Suprapubic skin (tissue), 4 donors: ENCODE results near the gene RASSF5. TPM values are rescaled to one million over a fixed set of nuclear protein-coding genes. Genes with fewer than 3 reads are reported as not detected.

Experiments
- DNase-seq, 2 donors: peaks; one replicate each; pipeline ENCODE4 v3.0.0-alpha.2; 2019; ENCODE audit warnings: low spot score in 2 of 2
- H3K27ac ChIP-seq: fragments of 200-600 bp; sonication (generic); one replicate; pipeline ENCODE4 v1.5.1; 2019
- H3K27me3 ChIP-seq: fragments of 200-600 bp; sonication (generic); one replicate; pipeline ENCODE4 v1.5.1; 2019
- H3K36me3 ChIP-seq: fragments of 200-600 bp; sonication (generic); one replicate; pipeline ENCODE4 v1.5.1; 2019
- H3K4me1 ChIP-seq: fragments of 200-600 bp; sonication (generic); one replicate; pipeline ENCODE4 v1.5.1; 2019
- H3K4me3 ChIP-seq: fragments of 200-600 bp; sonication (generic); one replicate; pipeline ENCODE4 v1.5.1; 2019; ENCODE audit warnings: mild to moderate bottlenecking
- H3K9me3 ChIP-seq: fragments of 200-600 bp; sonication (generic); one replicate; pipeline ENCODE4 v1.5.1; 2019
- CTCF ChIP-seq, 2 donors: fragments of 200-600 bp in 1 of 2; fragments of 450-650 bp in 1 of 2; sonication (generic) in 1 of 2; IDR thresholded peaks; one replicate each; pipeline ENCODE4 v1.5.1; 2016 to 2019; ENCODE audit warnings: antibody characterized with exemption in 2 of 2, mild to moderate bottlenecking in 1 of 2, moderate library complexity in 1 of 2
- EP300 ChIP-seq: sonication (generic); formaldehyde crosslinking; IDR thresholded peaks from one replicate; pipeline ENCODE4 v1.6.1; 2017; ENCODE audit warnings: antibody characterized with exemption
- POLR2A ChIP-seq, 2 donors: fragments of 450-650 bp; IDR thresholded peaks; one replicate each; pipeline ENCODE4 v1.6.1; 2017; ENCODE audit warnings: antibody characterized with exemption in 2 of 2, mild to moderate bottlenecking in 2 of 2, moderate library complexity in 2 of 2
- POLR2AphosphoS5 ChIP-seq, 3 donors: sonication (generic); formaldehyde crosslinking; IDR thresholded peaks; one replicate each; pipeline ENCODE4 v1.6.1; 2017; ENCODE audit warnings: antibody characterized with exemption in 3 of 3
- WGBS: methylation state at CpG from one replicate; pipeline ENCODE4 v1.1.5; 2018; 5-methylcytosine and 5-hydroxymethylcytosine counted together
- total RNA-seq, 4 donors: library from RNA; depleted of rRNA; stranded (reverse); fragments of >200 nt; gene quantifications; one replicate each; pipeline ENCODE4 v1.1.0, GENCODE V29; 2016

The RASSF5 gene
- total RNA-seq, 4 donors from 2014 or later: 34.8 to 74.5 (median 64.9) TPM

GRCh38 chr1:206501881-206502280 lies 5.5 kb upstream of the RASSF5 start:
- H3K4me3 ChIP-seq: no peak overlapping the region
- DNase-seq: no peak
- H3K9me3 ChIP-seq: no peaks in the 10 kb centered on the region
- TF ChIP-seq CTCF (IDR thresholded peaks at IDR 0.05) (no peak), EP300 (no peak), POLR2A (IDR thresholded peaks at IDR 0.05) (no peak), POLR2AphosphoS5 (IDR thresholded peaks at IDR 0.05) (no peak)
- WGBS: 75% methylated on average over 5 of the region's 5 CpGs
- no peaks in the 10 kb centered on the region for H3K36me3 ChIP-seq
- H3K27me3 ChIP-seq: no peaks in the 10 kb centered on the region
- peaks cover 57% of the 10 kb centered on the region for H3K4me1 ChIP-seq
- H3K27ac ChIP-seq: no peak overlapping the region

GRCh38 chr1:206502403-206502802 lies 4.9 kb upstream of the RASSF5 start:
- 91% methylated on average over 2 of the region's 2 CpGs for WGBS
- peaks cover 54% of the 10 kb centered on the region for H3K4me1 ChIP-seq
- H3K27ac ChIP-seq: no peak overlapping the region

GRCh38 chr1:206502812-206503211 lies 4.5 kb upstream of the RASSF5 start:
- Histone ChIP-seq H3K4me1 (peaks cover 52% of the 10 kb centered on the region), H3K4me3 (no peak overlapping the region), H3K9me3 (no peaks in the 10 kb centered on the region), H3K27me3 (no peaks in the 10 kb centered on the region), H3K36me3 (no peaks in the 10 kb centered on the region), H3K27ac (no peak overlapping the region)
- DNase-seq: no peak
- TF ChIP-seq POLR2AphosphoS5 (IDR thresholded peaks at IDR 0.05) (no peak), POLR2A (IDR thresholded peaks at IDR 0.05) (no peak), EP300 (no peak), CTCF (IDR thresholded peaks at IDR 0.05) (no peak)
- 83% methylated on average over 1 of the region's 1 CpG for WGBS

More at GRCh38 chr1:206502403-206502802, 4.9 kb upstream of the RASSF5 start:
- Histone ChIP-seq H3K4me3 (no peak overlapping the region), H3K27me3 (no peaks in the 10 kb centered on the region), H3K36me3 (no peaks in the 10 kb centered on the region), H3K9me3 (no peaks in the 10 kb centered on the region)
- no peak for DNase-seq
- TF ChIP-seq CTCF (IDR thresholded peaks at IDR 0.05) (no peak), EP300 (no peak), POLR2AphosphoS5 (IDR thresholded peaks at IDR 0.05) (no peak), POLR2A (IDR thresholded peaks at IDR 0.05) (no peak)

GRCh38 chr1:206503591-206504362 lies 3.6 kb upstream of the RASSF5 start:
- TF ChIP-seq POLR2AphosphoS5 (IDR thresholded peaks at IDR 0.05) (peak in 1 of 3 donors; percentile 34), POLR2A (IDR thresholded peaks at IDR 0.05) (no peak)
- peak overlapping the region; percentile 6 for H3K4me3 ChIP-seq
- H3K9me3 ChIP-seq: no peaks in the 10 kb centered on the region
- H3K27me3 ChIP-seq: no peaks in the 10 kb centered on the region
- WGBS: 44% methylated on average over 8 of the region's 8 CpGs
- H3K27ac ChIP-seq: peak overlapping the region; percentile 66
- H3K4me1 ChIP-seq: peaks cover 61% of the 10 kb centered on the region
- no peaks in the 10 kb centered on the region for H3K36me3 ChIP-seq
- DNase-seq: peak in 1 of 2 donors; percentile 83

- H3K4me1 ChIP-seq: peaks cover 66% of the 10 kb centered on the region
- DNase-seq: no peak
- no peak overlapping the region for H3K4me3 ChIP-seq
- WGBS: 21% methylated on average over 3 of the region's 3 CpGs
- H3K27ac ChIP-seq: peak overlapping the region; percentile 12
- H3K36me3 ChIP-seq: no peaks in the 10 kb centered on the region
- TF ChIP-seq POLR2AphosphoS5 (IDR thresholded peaks at IDR 0.05) (no peak), POLR2A (IDR thresholded peaks at IDR 0.05) (no peak)
- H3K27me3 ChIP-seq: no peaks in the 10 kb centered on the region
- H3K9me3 ChIP-seq: no peaks in the 10 kb centered on the region
Measured at GRCh38 chr1:206504363-206504713, 3.0 kb upstream of the RASSF5 start.

GRCh38 chr1:206505702-206506355 lies 1.5 kb upstream of the RASSF5 start:
- no peaks in the 10 kb centered on the region for H3K36me3 ChIP-seq
- no peak overlapping the region for H3K27ac ChIP-seq
- DNase-seq: no peak
- 61% methylated on average over 10 of the region's 10 CpGs for WGBS
- H3K4me3 ChIP-seq: no peak overlapping the region
- peaks cover 79% of the 10 kb centered on the region for H3K4me1 ChIP-seq
- no peaks in the 10 kb centered on the region for H3K27me3 ChIP-seq
- TF ChIP-seq CTCF (IDR thresholded peaks at IDR 0.05): peak in 1 of 2 donors; percentile 50
- no peak for TF ChIP-seq POLR2AphosphoS5 (IDR thresholded peaks at IDR 0.05)
- H3K9me3 ChIP-seq: no peaks in the 10 kb centered on the region
